K562 (cell line): ENCODE measurements around the gene KRT36. TPM values are rescaled to one million over a fixed set of nuclear protein-coding genes. Genes with fewer than 3 reads are reported as not detected.

Experiments used
- ATAC-seq: fragments of 200-7000 bp; cut with Tn5 transposase; 3 replicates; pipeline ENCODE4 v1.9.1; 2020; ENCODE audit warnings: moderate library complexity
- BruUV-seq: library from RNA; stranded (reverse); fragments of 400-500 nt; replicated peaks from 2 replicates; lab custom pipeline; 2021; lab: Mats Ljungman, UMichigan
- CTCF ChIA-PET: fragments of 300-600 bp; formaldehyde crosslinking; extraction: SDS; loops from one replicate; lab custom pipeline; 2021; ENCODE audit warnings: low intra/inter-chr PET ratio; lab: Yijun Ruan, JAX
- POLR2A ChIA-PET: fragments of 300-600, 350-650 bp; sonication (Branson Sonifier 250); formaldehyde crosslinking; extraction: SDS; loops from one replicate; lab custom pipeline; 2021; ENCODE audit warnings: antibody characterized with exemption, inconsistent platforms; lab: Yijun Ruan, JAX
- DNase-seq, 4 experiments: peaks; one replicate each; pipeline versions ENCODE4 v3.0.0 to v3.0.0-alpha.2; 2011 to 2018; ENCODE audit warnings: low spot score in 3 of 4, mixed read lengths in 3 of 4; ENCODE audit errors: extremely low read depth in 1 of 4
- FAIRE-seq: peaks from 2 replicates; lab custom pipeline; 2011; peaks lifted over from hg19 to GRCh38; lab: Jason Lieb, UNC
- H2AFZ ChIP-seq: 2 replicates; pipeline ENCODE4 v1.6.0; 2011; ENCODE audit warnings: low read depth, low read length, control low read depth, inconsistent platforms
- H3K27ac ChIP-seq: fragments of 200-600 bp; 3 replicates; pipeline ENCODE4 v1.8.0; 2011; ENCODE audit warnings: low read depth, mild to moderate bottlenecking, control low read depth, inconsistent platforms, low read length, moderate library complexity, mixed read lengths; ENCODE audit errors: extremely low read depth
- H3K27me3 ChIP-seq, 2 experiments: fragments of 300-600 bp in 1 of 2; 2 replicates in 1 of 2; 3 replicates in 1 of 2; pipeline versions ENCODE4 v1.6.0 to v1.8.0; 2011; ENCODE audit warnings: inconsistent platforms in 2 of 2, low read length in 2 of 2, mild to moderate bottlenecking in 1 of 2, mixed read lengths in 1 of 2, moderate library complexity in 1 of 2; ENCODE audit not compliant: control insufficient read depth in 2 of 2, insufficient read depth in 2 of 2
- H3K36me3 ChIP-seq: fragments of 300-600 bp; 3 replicates; pipeline ENCODE4 v1.8.0; 2011; ENCODE audit warnings: mild to moderate bottlenecking, low read length, inconsistent platforms; ENCODE audit not compliant: control insufficient read depth, insufficient read depth
- H3K4me1 ChIP-seq, 2 experiments: fragments of 200-600 bp in 1 of 2; replicated peaks in 1 of 2; 2 replicates in 1 of 2; 3 replicates in 1 of 2; pipeline versions ENCODE4 v1.5.1 to v1.8.0; 2011; ENCODE audit warnings: inconsistent platforms in 2 of 2, low read length in 2 of 2, mild to moderate bottlenecking in 1 of 2, mixed read lengths in 1 of 2, moderate library complexity in 1 of 2; ENCODE audit not compliant: control insufficient read depth in 2 of 2, insufficient read depth in 2 of 2
- H3K4me2 ChIP-seq: 2 replicates; pipeline ENCODE4 v1.6.1; 2011; ENCODE audit warnings: low read length, control low read depth, inconsistent platforms, mixed read lengths; ENCODE audit not compliant: insufficient read depth
- H3K4me3 ChIP-seq: fragments of 200-600 bp; sonication (generic), shearing (Covaris generic); 2 replicates; pipeline ENCODE4 v1.5.1; 2016; ENCODE audit warnings: control low read depth, inconsistent platforms
- H3K79me2 ChIP-seq: fragments of 200-600 bp; 3 replicates; pipeline ENCODE4 v1.8.0; 2011; ENCODE audit warnings: low read length, inconsistent platforms; ENCODE audit not compliant: control insufficient read depth, insufficient read depth
- H3K9ac ChIP-seq, 2 experiments: 2 replicates each; pipeline versions ENCODE4 v1.6.0 to v1.6.1; 2011; ENCODE audit warnings: low read depth in 2 of 2, low read length in 2 of 2, control low read depth in 1 of 2, inconsistent platforms in 1 of 2, mild to moderate bottlenecking in 1 of 2, mixed read lengths in 1 of 2; ENCODE audit not compliant: insufficient read depth in 1 of 2
- H3K9me1 ChIP-seq: one replicate; pipeline ENCODE4 v1.6.0; 2011; ENCODE audit warnings: inconsistent platforms, mild to moderate bottlenecking, low read length, moderate library complexity; ENCODE audit not compliant: control insufficient read depth, insufficient read depth
- H3K9me3 ChIP-seq: replicated peaks from 2 replicates; pipeline ENCODE4 v1.5.1; 2011; ENCODE audit warnings: low read depth, low read length, inconsistent platforms; ENCODE audit not compliant: control insufficient read depth, insufficient read depth
- H4K20me1 ChIP-seq: replicated peaks from 2 replicates; pipeline ENCODE4 v1.6.1; 2011; ENCODE audit warnings: low read length, inconsistent platforms, mixed read lengths; ENCODE audit not compliant: control insufficient read depth, insufficient read depth
- ADNP ChIP-seq: fragments of 200-800 bp; sonication (Bioruptor generic); IDR thresholded peaks from 2 replicates; pipeline ENCODE4 v1.6.1; 2016; ENCODE audit warnings: missing genetic modification characterization, missing compliant biosample characterization
- BRD9 ChIP-seq: fragments of 450-650 bp; IDR thresholded peaks from 2 replicates; pipeline ENCODE4 v1.6.1; 2018; ENCODE audit warnings: low read depth; ENCODE audit not compliant: partially characterized antibody
- DNMT1 ChIP-seq: fragments of 450-650 bp; IDR thresholded peaks from 2 replicates; pipeline ENCODE4 v1.6.1; 2016; ENCODE audit warnings: antibody characterized with exemption, mild to moderate bottlenecking
- LCOR ChIP-seq: sonication (generic); formaldehyde crosslinking; IDR thresholded peaks from 2 replicates; pipeline ENCODE4 v1.8.0; 2022; ENCODE audit warnings: mild to moderate bottlenecking, missing genetic modification reagents
- NFIC ChIP-seq: fragments of 450-650 bp; IDR thresholded peaks from 2 replicates; pipeline ENCODE4 v1.6.1; 2017; ENCODE audit warnings: mild to moderate bottlenecking, inconsistent platforms
- PCBP2 ChIP-seq: fragments of 200-400 bp; formaldehyde crosslinking; IDR thresholded peaks from 2 replicates; pipeline ENCODE4 v1.6.1; 2018; ENCODE audit warnings: low read length, low read depth, mild to moderate bottlenecking, moderate library complexity; ENCODE audit not compliant: poor library complexity, severe bottlenecking
- SMARCA5 ChIP-seq: fragments of 450-650 bp; IDR thresholded peaks from 2 replicates; pipeline ENCODE4 v1.6.1; 2016
- ZNF318 ChIP-seq, 2 experiments: fragments of 450-650 bp; IDR thresholded peaks; 2 replicates each; pipeline ENCODE4 v1.6.1; 2016; ENCODE audit warnings: mild to moderate bottlenecking in 2 of 2, borderline replicate concordance in 1 of 2, low read depth in 1 of 2, moderate library complexity in 1 of 2
- WGBS: fragments of 100-300 bp; shearing (Covaris generic); methylation state at CpG from one replicate; pipeline ENCODE4 v1.1.6; 2016; ENCODE audit warnings: low coverage, mixed read lengths; ENCODE audit not compliant: insufficient coverage; ENCODE audit errors: missing lambda C conversion rate; 5-methylcytosine and 5-hydroxymethylcytosine counted together
- in situ Hi-C: fragments of 300-500 bp; cut with MboI; formaldehyde crosslinking; loops from 4 replicates; pipeline ENCODE4 v1.15.0; 2018; ENCODE audit warnings: inconsistent platforms, mixed read lengths
- intact Hi-C: fragments of 100-400 bp; cut with micrococcal nuclease; formaldehyde crosslinking; loops from 2 replicates; pipeline ENCODE4 v1.14.2; 2022
- polyA plus RNA-seq, 8 experiments: library from polyadenylated mRNA; depleted of rRNA in 4 of 8; stranded (reverse) in 5 of 8; unstranded in 3 of 8; fragments of >200 nt; fragmentation: Nextera tagmentation in 2 of 8; fragmentation: Illumina TruSeq in 1 of 8; extraction: Ambion mirVana in 2 of 8; extraction: Trizol in 1 of 8; gene quantifications; 2 replicates each; pipeline versions ENCODE4 v1.2.1 to v1.2.3, GENCODE V29; 2011 to 2014; ENCODE audit warnings: inconsistent platforms in 1 of 8, missing spikeins in 1 of 8
- total RNA-seq, 7 experiments: library from RNA; depleted of rRNA in 6 of 7; stranded (reverse); fragments of >200 nt in 6 of 7; fragmentation: Illumina TruSeq in 2 of 7; extraction: Trizol in 2 of 7; gene quantifications; 2 replicates each; pipeline versions ENCODE4 v1.2.1 to v1.2.3, GENCODE V29; 2011 to 2021; ENCODE audit warnings: low replicate concordance in 1 of 7

The KRT36 gene
- total and polyA plus RNA-seq, 9 of the 15 experiments (the other 6 are each of a cell fraction or from before 2014, with no cell fraction given) = 0.04 TPM; not detected in 8

GRCh38 chr17:41523225-41523593, 33.5 kb upstream of the KRT36 start:
- FAIRE-seq = peak; percentile 26
- ChIA-PET POLR2A (no interaction called here), CTCF (no interaction called here)
- Histone ChIP-seq H3K4me1 (peaks cover 36 to 79% of the 10 kb centered on the region in 2 experiments), H3K36me3 (peaks cover 33% of the 10 kb centered on the region; the same call in 1 of the 3 replicates), H4K20me1 (no peaks in the 10 kb centered on the region; the same call in 1 of the 2 replicates)
- intact Hi-C loops = no loop called here
- no TSS peak for BruUV-seq
- TF ChIP-seq SMARCA5 = 0 out of 2 replicates have a peak, but pooled peaks have one; percentile 9
- no peak for TF ChIP-seq ZNF318 (IDR thresholded peaks at IDR 0.05; ENCODE audit: borderline replicate concordance in 1 of 2, low read depth in 1 of 2)
- peak; percentile 44; the same call in 1 of the 2 replicates for TF ChIP-seq ADNP (tag)
- no peak for TF ChIP-seq LCOR (CRISPR knock-in tag)
- 0 out of 2 replicates have a peak, but pooled peaks have one; percentile 4 for TF ChIP-seq NFIC
- TF ChIP-seq PCBP2 = no peak
- peak; percentile 3 for TF ChIP-seq BRD9
- no peak for TF ChIP-seq DNMT1
- TF ChIP-seq, all 486 proteins: peak for 4
- H3K79me2 ChIP-seq = peaks cover 25% of the 10 kb centered on the region
- H3K27me3 ChIP-seq = no peaks in the 10 kb centered on the region
- no peak overlapping the region for H3K4me3 ChIP-seq
- H3K4me2 ChIP-seq = no peak overlapping the region
- in situ Hi-C loops = no loop called here
- H3K27ac ChIP-seq = no peak overlapping the region
- H3K9ac ChIP-seq = no peak overlapping the region
- H3K9me3 ChIP-seq = no peaks in the 10 kb centered on the region
- 64% methylated on average over 4 of the region's 4 CpGs for WGBS
- H3K9me1 ChIP-seq = no peaks in the 10 kb centered on the region
- ATAC-seq (no peak), DNase-seq (no peak)
- no peak overlapping the region for H2AFZ ChIP-seq
